Stimulated activated CD4-positive, alpha-beta T cell treated with anti-CD3 and anti-CD28 coated beads, Interleukin-4, amount 100 ng/mL, for 48 hours (primary cell): ENCODE measurements around the gene KEL.

Experiments
- DNase-seq, 2 donors: peaks; one replicate each; pipeline ENCODE4 v3.0.0-alpha.2; 2020; ENCODE audit warnings: low read depth in 2 of 2

Gene KEL

DNA sequence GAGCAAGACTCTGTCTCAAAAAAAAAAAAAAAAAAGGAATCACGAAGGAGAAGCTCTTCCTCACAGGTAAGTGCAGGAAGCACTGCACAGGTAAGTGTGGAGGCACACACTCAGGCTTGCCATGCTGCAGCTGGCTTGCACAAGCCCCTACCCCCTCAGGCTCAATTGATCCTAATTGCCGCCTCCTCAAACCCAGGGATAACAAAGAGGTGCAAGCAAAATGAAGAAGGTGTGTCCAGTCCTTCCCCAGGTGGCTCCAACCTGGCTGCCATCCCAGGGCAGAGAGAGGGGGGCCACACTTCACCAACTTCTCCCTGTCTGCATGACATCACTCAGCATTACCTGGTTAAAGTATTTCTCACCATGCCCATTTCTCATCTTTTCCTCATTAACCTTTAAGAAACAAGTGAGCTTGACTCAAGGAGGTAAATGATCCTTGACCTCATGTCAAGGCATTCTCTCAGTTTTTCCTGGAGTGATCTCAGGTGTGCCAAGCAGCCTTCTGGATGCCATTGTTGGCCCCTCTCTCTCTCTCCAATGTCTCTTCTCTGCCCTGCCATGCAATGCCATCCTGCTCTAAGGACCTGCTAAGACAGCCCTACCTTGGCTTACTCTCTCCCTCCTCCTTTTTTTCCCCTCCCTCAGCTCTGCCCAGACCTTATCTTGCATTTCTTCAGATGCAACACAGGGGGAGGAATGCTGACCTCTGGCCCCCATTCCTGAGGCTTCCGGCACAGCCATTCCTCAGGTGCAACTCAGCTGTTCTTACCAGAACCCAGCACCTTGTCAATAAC lies 63.6 kb downstream of the KEL start:
- no peak for DNase-seq

DNA sequence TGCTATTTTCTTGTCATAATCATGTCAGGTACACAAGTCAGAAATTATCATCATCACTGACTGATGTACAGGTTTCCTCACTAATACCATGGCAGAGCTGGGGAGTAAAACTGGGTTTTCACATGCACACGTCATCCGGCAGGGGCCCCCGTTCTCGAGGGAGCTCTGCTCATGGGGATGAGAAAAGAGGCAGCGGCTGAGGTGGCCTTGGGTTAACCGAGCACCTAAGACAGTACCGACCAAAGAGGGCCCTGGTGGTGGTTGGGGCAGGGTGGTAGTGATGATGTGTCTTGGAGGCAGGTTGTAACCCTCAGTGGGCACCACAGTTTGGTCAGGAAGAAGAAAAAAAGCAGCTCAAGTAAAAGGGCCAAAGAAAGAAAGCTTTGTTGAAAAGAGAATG lies 64.5 kb downstream of the KEL start:
- no peak for DNase-seq

DNA sequence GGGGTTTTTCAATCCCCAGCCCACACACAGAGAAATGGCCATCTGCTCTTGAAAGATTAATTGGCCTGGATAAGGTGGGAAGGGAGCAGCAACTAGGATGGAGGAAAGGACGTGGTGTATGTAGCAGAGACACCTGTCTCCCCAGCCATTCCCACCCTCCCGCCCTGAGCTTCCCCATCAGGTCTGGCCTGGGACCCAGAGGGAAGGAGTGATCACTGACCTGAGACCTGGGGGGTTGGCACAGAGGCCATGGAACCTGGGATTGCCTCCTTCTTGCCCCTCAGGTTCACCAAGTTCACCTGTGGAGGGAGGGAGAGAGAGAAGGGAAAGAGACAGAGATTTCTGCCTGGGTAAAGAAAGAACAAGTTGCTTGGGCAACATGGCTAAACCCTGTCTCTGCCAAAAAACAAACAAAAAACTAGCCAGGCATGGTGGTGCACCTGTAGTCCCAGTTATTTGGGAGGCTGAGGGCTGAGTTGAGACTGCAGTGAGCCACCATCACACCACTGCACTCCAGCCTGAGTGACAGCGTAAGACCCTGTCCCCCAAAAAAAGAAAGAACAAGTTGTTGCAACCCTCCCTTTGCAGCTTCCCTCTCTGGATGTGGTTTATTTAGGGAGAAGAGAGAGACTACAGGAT lies 65.3 kb downstream of the KEL start:
- no peak for DNase-seq

GRCh38 chr7:142896151-142896550 lies 66.0 kb downstream of the KEL start:
- no peak for DNase-seq

GRCh38 chr7:142894985-142895593 lies 67.1 kb downstream of the KEL start:
- no peak for DNase-seq

DNA sequence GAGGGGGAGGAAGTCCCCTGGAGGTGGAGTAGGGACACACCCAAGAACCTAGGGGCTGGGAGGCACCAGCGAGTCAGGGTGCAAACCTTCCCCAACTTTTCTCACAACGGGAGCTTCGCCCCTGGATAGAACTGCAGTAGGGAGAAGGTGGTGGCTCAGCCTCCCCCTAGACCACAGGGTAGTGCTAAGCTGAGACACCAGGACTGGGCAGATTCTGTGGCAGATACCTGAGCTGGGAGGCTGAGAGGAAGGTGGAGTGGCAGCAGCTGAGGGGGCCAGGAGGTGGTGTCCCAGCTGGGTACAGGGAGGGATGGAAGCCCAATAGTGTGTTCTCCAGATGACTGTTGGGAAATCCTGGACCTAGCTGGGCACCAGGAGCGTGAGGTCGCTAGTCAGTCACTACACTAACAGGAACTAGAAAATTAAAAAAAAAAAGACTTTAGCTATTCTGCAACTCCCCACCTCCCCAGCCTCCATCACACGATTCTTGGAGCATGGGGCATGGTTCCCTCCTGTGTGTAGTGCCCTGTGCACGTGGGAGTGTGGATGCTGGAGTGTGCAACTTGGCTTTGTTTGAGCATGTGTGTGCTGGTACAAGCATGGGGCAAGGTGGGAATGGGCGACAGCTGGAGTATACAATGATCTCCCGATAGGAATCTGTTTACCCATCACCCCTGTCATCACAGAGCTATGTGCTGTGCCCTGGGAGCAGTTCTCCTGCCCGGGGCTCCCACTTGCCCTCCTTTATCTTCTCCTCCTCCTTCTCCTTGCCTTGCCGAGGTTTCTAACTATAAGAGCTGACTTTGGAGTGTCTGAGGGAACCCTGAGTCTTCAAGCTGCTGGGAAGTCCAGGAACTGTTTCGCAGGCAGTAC lies 67.8 kb downstream of the KEL start:
- DNase-seq = no peak

- DNase-seq = no peak
Measured at GRCh38 chr7:142892951-142893350, 69.2 kb downstream of the KEL start.

DNA sequence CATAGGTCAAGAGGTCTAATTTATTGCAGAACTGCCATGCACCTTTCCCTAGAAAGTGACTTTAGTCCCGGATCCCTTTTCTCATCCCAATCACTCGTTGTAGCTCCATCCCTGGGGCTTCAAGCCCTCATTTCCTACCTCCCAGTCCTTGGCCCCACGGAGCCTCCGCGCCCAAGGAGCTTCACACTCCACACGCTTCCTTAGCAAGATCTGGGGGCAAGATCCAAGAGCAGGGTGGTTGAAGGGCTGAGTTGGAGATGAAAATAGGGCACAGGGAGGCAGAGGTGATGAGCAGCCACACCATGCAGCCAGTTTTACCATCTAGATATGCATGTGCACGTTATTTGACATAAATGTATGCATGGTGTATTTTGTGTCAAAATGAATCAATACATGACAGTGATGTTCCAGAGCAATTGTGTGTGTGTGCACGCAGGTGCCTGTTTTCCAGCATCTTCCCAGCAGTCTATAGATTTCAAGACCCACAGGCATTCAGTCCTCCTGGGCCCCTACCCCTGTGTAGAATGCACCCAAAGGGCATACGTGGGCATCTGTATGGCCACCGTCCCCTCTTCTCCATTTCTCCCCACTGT lies 70.6 kb downstream of the KEL start:
- DNase-seq = no peak
